ENCODE results near the gene CST3.
"Not testable (repeated sequence)": the region's sequence is repeated elsewhere in the genome, so short reads cannot be mapped to it uniquely, and the experiment has no call there.

CST3 gene, protein sequence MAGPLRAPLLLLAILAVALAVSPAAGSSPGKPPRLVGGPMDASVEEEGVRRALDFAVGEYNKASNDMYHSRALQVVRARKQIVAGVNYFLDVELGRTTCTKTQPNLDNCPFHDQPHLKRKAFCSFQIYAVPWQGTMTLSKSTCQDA

DNA sequence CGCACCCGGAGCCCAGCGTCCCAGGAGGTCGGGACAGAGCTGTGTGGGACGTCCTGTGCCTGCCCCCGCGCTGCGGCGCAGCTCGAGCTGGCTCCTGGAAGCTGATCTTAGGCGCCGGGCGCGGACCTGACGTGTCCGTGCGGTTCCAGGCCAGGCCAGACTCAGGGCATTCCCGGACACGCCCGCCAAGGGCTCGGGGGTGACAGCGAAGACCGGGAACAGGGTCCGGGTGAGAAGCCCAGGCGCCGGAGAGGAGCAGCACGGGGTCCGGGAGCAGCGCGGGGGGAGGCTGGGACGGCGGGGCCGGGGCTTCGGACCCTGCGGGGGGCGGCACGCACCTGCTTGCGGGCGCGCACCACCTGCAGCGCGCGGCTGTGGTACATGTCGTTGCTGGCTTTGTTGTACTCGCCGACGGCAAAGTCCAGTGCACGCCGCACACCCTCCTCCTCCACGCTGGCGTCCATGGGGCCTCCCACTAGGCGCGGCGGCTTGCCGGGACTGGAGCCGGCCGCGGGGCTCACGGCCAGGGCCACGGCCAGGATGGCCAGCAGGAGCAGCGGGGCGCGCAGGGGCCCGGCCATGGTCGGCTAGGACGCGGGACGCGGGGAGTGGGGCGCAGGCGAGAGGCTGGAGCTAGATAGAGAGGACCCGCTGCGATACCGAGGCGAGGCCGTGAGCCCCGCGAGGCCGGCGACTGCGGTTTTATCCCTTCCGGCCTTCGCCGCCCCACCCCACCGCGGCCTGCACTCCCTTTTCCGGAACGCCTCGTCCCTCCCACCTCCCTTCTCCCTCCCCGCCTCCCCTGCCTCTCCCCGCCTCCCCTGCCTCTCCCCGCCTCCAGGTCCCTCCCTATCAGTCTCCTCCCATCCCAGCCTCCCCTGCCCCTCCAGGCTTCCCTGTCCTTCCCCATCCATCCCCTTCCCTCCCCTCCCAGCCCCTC lies at the start of gene CST3:
Gene CST3, minus strand, starts transcription at position 674 of the 940 bp plus-strand sequence. Its CDS starts 93 bp downstream, at position 581.
- DNase-seq (ENCODE audit: low read depth in 2 of 2), result no peak

DNA sequence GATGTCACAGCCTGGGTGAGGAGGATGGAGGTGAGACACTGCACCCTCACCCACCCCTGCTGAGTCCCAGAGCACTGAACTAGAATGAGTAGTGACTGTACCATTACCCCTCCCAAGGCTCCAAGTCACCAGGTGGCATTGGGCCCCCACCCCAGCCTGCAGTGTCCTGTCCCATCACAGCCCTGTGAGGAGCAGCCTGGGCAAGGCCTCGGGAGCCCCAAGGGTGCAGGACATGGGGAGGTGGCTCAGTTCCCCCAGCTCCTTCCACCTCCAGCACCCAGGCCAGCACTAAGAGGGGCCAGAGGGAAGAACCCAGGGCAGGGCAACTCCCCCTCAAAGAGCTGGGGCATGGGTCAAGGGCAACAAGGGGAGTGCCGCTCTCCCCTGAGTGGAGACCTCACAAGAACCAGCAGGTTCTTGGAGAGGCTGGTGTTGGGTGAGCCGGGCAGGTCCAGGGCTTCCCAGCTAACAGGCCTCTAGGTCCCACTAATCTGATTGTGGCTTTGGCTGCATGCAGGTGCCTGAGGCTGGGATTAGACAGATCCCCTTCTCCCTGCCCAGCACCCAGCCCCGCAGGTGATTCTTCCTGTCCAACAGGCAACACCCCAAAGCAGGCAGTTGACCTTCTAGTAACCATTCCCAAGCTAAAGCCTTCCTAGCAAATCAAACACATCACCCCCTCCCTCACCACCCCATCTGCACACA lies 48.4 kb upstream of the CST3 start:
- DNase-seq (ENCODE audit: low read depth in 2 of 2), result no peak

DNA sequence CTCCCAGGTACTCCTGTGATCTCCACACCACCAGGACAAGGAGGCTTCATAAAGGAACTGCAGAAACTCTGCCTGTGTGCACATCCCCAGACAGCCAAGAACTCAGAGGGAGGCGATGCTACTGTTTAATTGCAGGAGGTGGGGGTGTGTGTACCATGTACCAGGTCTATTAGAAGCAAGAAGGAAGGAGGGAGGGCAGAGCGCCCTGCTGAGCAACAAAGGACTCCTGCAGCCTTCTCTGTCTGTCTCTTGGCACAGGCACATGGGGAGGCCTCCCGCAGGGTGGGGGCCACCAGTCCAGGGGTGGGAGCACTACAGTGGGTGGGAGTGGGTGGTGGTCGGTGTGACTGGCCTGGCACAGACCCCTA lies 47.8 kb upstream of the CST3 start:
- DNase-seq (ENCODE audit: low read depth in 2 of 2), result not testable (repeated sequence)

DNA sequence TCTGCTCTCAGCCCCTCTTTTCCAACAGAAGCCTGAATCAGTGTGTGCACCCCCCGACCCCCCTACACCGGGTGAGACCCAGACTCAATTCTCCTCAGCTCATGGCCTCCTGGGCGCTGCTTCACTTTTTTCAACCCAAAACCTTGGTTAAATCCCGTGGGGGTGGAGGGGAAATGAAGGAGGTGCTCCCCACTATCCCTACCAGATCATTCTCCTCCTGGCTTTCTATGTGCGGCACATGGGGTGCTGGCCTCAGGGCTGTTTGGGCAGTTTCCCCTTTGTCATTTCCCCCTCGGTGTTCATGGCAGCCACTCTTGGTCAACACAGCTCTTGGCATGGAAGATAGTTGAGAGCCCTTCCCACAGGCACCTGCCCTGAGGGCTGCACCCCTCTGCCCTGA lies 46.5 kb upstream of the CST3 start:
- DNase-seq (ENCODE audit: low read depth in 2 of 2), result no peak

DNA sequence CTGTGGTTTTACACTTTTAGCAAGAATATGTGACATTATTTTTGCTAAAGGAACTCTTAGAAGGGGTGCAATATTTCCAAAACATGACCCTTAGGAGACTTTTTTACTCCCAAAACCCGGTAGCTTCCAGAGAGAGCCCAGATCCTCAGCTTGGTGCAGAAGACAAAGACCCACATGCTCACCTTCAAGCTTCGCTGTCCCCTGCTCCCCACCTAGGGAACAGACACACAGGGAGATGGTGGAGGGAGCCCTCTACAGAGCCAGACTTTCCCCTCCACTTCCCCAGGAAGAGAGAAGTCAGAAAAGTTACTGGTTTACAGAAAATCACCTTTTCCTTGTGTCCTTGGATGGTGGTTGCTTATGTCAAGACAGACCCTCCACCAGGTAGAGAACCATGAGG lies 46.1 kb upstream of the CST3 start:
- no peak for DNase-seq (ENCODE audit: low read depth in 2 of 2)

DNA sequence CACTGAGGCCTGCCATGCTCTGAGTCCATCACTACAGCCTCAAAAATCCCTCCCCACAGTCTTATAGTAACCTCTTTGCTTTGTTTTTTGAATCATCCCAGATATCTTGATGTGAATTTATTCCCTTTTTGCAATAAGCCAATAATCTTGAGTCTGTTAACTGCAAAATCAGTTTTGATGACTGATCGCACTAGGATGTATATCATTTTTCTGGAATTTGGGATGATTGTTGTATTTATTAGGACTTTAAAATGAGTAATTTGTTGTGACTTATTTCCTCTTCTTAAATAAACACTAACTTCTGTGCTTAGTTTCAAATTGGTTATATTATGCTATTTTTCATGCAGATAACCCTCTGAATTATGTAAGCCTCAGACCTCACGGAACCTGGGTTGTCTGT lies 45.5 kb upstream of the CST3 start:
- DNase-seq (ENCODE audit: low read depth in 2 of 2), result no peak

DNA sequence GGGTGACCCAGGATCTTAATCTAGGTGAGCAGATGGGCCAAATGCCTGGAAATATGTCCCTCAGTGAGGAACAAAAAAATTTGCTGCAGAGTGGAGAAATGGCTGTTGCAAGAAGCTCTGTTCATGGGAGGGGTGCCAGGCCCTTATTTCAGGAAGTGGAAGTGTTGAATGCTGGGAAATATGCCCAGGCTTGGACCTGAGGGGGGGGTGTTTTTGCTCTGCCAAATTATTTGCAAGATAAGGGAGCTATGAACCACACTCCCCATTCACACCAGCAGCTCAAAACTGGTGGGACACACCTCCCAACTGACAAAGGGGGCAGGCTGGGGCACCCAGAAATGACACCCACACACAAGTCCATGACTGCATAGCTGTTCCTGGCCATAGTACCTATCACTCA lies 42.4 kb upstream of the CST3 start:
- DNase-seq (ENCODE audit: low read depth in 2 of 2), result no peak

DNA sequence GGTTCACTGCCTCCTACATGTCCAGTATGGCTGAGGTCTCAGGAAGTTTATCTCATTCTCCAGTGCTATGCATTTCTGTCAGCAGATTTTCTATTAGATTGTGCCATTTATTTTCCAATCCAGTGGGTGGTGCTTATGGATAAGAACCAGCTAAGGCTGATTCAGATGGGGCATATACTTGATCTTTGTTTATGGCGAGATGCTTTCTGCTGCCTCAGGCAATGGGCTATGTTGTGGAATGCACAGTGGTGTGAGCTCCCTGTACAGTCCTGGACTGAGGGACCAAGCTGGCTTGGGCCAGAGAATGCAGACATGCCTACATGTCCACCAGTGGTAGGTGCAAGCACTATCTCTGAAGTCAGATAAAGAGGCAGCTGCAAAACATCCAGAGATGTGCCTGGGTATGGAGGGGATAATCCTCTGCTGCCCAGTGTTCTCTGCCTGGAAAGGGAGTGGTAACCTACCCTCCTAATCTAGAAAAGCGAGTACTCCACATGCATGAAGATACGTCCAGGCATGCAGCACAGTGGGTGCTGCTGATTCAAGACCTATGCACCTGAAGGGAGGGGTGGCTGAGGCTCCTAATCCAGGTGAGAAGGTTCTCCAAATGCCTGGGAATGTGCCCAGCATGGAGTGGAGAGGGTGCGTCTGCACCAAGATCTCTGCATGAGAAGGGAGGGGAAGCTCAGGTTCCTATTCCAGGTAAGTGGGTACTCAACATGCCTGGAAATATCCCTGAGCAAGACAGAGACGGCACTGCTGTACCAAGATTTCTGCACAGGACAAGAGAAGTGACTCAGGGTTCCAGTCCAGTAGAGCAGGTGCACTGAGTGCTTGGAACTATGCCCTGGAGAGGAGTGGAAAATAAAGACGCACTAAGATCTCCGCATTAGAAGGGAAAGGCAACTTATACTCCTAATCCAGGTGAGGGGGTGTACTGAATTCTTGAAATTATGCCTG lies 41.7 kb upstream of the CST3 start:
- no peak for DNase-seq (ENCODE audit: low read depth in 2 of 2)

DNA sequence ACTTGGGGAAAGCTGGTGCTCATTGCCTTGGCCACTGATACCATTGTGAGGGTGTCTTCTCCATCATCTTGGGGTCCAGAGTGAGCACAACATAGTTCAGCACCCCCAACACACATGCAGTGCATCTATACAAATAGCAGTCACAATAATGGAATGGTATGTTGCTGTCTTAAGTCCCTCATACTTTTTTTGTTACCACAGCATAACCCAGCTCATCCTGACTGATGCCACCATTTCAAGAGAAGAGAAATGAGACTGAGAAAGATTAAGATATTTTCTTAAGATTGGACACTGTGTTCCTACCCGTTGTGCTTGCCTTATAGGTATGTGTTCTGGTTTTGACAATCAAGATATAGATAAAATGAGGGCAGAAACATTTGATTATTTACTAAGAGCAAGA lies 35.5 kb upstream of the CST3 start:
- no peak for DNase-seq (ENCODE audit: low read depth in 2 of 2)

DNA sequence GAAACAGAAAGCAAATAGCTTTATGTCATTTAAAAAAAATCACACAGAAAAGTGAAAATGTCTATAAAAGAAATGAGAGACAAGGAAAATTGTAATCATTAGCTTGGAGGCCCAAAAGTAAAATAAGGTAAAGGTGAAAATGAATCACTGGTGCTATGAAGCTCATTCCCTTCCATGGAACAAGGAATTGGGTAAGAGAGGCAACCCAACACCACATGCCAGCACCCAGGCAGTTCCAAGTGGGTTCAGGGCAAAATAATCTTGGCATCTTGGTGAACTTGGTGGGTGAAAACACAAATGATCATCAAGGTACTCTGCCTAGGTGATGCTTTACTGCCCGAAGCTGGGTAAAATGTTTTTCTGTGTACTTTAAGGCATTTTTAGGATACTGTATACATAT lies 34.4 kb upstream of the CST3 start:
- no peak for DNase-seq (ENCODE audit: low read depth in 2 of 2)

DNA sequence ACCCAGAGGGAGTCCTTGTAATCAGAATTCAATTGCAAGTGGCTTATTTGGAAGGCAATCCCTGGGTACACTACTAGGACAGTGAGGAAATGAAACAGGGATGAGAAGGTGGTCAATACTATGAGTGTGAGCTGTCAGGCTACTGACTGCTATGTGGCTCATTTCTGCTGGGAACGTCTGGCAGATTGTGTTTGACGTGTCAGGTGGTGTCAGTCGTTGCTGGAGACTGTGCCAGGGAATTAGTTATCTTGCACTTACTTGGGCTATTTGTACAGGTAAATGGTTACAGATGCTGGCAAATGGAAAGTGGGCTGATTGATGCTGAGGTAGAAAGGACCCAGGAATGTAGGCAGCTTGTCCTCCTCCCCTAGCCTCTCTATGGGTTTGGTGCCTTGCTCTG lies 33.7 kb upstream of the CST3 start:
- DNase-seq (ENCODE audit: low read depth in 2 of 2), result no peak

DNA sequence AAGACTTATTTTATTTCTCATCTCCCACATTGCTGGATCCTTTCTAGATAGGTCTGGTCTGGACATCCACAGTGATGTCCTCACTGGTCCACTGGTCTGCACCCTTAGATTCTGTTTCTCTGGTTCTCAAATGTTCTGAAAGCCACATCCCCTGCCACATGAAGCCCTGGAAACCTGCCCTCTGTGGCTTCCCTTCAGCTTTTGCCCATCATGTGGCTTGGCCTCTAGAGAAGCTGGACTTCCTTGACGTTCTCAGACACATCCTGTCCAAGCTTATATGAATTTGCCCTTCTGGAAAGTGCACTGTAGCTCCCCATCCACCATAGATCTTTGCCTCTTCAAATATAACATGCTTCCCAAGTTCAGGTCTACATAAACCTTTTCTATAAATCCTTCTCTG lies 32.6 kb upstream of the CST3 start:
- DNase-seq (ENCODE audit: low read depth in 2 of 2), result no peak

DNA sequence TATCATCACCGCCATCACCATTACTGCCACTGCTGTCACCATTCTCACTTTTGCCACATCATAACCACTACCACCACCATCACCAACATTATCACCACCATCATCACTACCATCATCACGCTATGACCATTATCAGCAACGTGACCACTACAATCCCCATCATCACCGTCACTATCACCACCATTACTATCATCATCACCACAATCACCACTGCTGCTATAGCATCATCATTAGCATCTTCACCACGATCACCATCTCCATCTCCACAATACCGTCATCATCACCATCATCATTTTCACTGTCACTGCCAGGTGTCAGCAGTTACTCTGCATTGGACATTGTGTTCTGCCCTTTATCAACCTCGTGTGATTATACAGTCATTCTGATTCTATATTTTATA lies 32.1 kb upstream of the CST3 start:
- DNase-seq (ENCODE audit: low read depth in 2 of 2), result no peak

DNA sequence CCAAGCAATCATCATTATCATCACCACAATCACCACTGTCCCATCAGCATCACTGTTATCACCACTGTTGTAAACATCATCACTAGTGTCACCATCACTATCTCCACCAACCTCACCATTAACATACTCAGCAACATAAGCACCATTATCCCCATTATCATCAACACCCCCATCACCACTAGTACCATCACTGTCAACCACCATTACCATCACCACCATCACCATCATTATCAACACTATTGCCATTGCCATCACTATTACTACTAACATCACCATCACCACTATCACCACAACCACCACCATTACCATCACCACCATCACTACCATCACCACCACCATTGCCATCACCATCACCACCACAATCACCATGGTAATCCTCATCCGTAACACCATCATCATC lies 31.6 kb upstream of the CST3 start:
- no peak for DNase-seq (ENCODE audit: low read depth in 2 of 2)

DNA sequence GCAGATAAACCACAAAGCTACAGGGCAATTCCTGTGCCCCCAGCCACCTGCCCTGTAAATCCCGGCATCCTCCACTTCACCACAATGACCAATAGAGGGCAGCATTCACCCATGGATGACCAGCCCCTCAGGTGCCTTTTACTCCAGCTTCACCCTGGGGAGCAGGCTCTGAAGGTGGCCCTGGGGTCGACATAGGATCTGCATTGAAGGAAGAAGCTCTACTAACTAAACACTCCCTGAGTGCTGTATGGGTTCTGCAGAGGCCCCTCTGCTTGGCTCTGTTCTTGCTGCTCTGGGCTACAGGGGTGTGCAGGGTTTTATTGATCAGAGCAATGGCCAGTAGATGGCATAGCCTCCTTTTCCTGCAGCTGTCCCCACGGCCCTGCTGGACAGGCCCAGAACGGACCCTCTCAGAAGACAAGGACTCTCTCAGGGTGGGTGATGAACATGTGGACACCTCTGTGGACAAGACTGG lies 30.8 kb upstream of the CST3 start:
- DNase-seq (ENCODE audit: low read depth in 2 of 2), result no peak

DNA sequence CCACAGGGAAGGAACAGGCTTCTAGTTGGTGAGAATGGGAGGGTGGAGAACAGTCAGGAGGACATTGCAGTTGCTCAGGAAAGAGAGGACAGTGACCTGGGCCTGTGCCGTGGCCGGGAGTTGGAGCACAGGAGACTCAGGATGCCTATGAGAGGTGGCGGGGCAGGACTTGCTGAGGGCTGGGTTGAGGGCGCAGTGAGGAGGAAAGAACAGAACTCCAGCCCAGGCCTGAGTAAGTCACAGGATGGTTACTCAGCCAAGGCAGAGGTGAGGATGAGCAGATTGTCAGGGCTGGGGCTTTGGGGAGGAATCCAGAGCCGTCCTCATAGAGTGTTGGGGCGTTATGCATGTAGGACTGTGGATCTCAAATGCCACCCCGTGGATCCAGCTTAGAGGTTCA lies 29.9 kb upstream of the CST3 start:
- no peak for DNase-seq (ENCODE audit: low read depth in 2 of 2)

DNA sequence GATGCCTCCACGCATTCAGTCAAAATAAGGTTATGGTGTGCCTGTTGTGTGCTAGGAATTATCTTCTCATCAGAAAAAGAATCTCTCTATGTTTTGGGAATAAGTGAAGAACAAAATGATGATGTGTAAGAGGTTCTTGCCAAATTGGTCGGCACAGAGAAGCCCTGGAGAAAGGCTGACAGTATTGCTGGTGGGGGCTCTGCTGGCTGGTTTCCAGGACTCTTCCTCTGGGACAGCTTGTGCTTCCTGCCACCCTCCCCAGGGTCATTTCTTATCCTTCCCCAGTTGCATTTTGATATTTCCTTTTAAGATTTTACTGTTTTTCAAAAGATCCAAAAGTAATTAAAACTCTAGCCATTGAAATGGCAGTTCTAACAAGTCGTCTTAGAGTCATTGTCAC lies 28.9 kb upstream of the CST3 start:
- no peak for DNase-seq (ENCODE audit: low read depth in 2 of 2)

DNA sequence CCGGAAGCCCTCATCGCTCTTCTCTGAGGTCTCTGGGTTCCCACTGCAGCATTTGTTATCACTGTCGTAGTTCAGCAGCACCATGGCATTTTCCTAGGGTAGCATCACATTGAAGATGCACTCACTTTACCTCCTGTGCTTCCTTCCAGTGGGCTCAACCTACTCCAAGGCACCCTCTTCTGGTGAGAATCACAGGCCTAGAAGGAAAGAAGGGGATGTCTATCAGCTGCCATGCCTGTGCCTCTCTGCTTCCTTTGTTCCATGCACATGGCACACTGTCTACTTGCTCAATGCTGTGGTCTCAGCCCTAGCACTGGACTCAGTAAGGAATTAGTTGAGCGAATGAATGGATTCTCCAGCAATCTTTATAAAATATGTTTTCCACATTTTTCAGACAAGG lies 28.4 kb upstream of the CST3 start:
- no peak for DNase-seq (ENCODE audit: low read depth in 2 of 2)

DNA sequence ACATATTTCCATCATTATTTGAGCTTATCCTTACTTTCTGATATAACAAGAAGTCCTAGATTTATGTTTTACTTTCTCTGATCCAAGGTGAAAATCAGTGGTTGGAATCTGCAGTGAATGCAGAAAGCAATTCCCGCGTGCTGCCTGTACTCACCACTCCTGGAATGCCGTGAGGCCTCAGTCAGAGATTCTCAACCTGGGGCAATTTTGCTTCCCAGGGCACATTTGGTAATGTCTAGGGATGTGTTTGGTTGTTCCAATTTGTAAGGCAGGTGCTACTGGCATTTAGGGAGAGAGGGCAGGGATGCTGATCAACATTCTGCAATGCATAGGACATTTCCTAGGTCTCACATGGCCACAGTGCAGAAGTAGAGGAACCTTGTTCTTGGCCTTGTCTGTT lies 27.2 kb upstream of the CST3 start:
- no peak for DNase-seq (ENCODE audit: low read depth in 2 of 2)

DNA sequence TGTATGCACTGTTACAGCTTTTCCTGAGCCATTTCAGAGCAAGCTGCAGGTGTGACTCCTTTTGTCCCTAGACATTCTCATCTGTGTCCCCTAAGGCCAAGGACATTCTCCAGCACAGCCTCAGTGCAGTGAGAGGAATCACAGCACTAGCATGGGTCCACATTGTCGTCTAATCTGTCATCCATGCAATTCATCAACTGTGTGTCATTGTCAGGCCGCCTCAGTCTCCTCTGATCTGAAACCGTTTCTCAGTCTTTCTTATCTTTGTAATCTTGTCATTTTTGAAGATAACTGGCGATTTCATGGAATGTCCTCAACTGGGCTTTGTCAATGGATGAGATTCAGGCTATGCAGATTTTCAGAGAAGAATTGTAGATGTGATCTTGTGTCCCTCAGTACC lies 26.3 kb upstream of the CST3 start:
- not testable (repeated sequence) for DNase-seq (ENCODE audit: low read depth in 2 of 2)

DNA sequence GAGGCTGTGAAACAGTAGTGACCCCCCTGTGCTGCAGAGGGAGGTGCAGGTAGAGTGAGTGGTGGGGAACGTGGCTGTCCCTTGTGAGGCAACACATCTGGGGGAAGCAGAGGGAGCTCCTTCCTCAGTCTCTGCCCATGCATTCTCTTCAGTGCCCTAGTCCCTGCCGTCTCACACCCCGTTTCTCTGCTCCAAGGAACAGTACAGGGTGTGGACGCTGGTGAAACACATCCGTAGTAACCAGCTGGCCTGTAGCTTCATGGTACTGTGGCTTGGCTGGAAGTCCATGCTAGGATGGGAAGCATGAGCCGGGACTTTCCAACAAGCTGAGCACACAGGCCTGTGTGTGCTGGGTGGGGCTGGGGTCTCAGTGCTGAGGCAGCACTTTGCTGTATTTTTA lies 25.4 kb upstream of the CST3 start:
- no peak for DNase-seq (ENCODE audit: low read depth in 2 of 2)
